SK-N-SH (cell line): ENCODE measurements around the gene HERC5.

Experiments used
- CTCF ChIP-seq: fragments of 200-600 bp; sonication (generic); IDR thresholded peaks from 2 replicates; pipeline ENCODE4 v1.6.1; 2017; ENCODE audit warnings: antibody characterized with exemption, mild to moderate bottlenecking, moderate library complexity
- ELF1 ChIP-seq: IDR thresholded peaks from 2 replicates; pipeline ENCODE4 v1.4.0; 2012
- EP300 ChIP-seq, 2 experiments: IDR thresholded peaks; 2 replicates each; pipeline versions ENCODE4 v1.4.0 to v1.6.1; 2012; ENCODE audit warnings: borderline replicate concordance in 1 of 2, low read depth in 1 of 2, low read length in 1 of 2
- GABPA ChIP-seq: IDR thresholded peaks from 2 replicates; pipeline ENCODE4 v1.4.0; 2012; ENCODE audit warnings: low read depth, mild to moderate bottlenecking
- MAX ChIP-seq: IDR thresholded peaks from 2 replicates; pipeline ENCODE4 v1.4.0; 2012; ENCODE audit warnings: low read depth
- MXI1 ChIP-seq: IDR thresholded peaks from 2 replicates; pipeline ENCODE4 v1.6.1; 2012; ENCODE audit warnings: mild to moderate bottlenecking, low read depth, low read length, improper control_type of control experiment
- POLR2AphosphoS5 ChIP-seq: IDR thresholded peaks from 2 replicates; pipeline ENCODE4 v1.6.1; 2012; ENCODE audit warnings: low read depth, low read length
- REST ChIP-seq: IDR thresholded peaks from 2 replicates; pipeline ENCODE4 v1.6.1; 2012; ENCODE audit warnings: mild to moderate bottlenecking, low read depth, low read length, moderate library complexity
- RFX5 ChIP-seq: IDR thresholded peaks from 2 replicates; pipeline ENCODE4 v1.6.1; 2012; ENCODE audit warnings: mild to moderate bottlenecking, improper control_type of control experiment, low read length
- SMC3 ChIP-seq: IDR thresholded peaks from 2 replicates; pipeline ENCODE4 v1.6.1; 2012; ENCODE audit warnings: low read depth, low read length, improper control_type of control experiment
- TEAD4 ChIP-seq: IDR thresholded peaks from 2 replicates; pipeline ENCODE4 v1.4.0; 2012; ENCODE audit warnings: mild to moderate bottlenecking, borderline replicate concordance; ENCODE audit not compliant: insufficient read depth
- USF2 ChIP-seq: fragments of 150-350 bp; IDR thresholded peaks from 2 replicates; pipeline ENCODE4 v1.6.1; 2017; ENCODE audit warnings: antibody characterized with exemption, low read length, low read depth, borderline replicate concordance

- no peak for TF ChIP-seq ELF1
- no peak for TF ChIP-seq MXI1
- TF ChIP-seq TEAD4 = no peak
- no peak for TF ChIP-seq CTCF
- no peak for TF ChIP-seq REST
- TF ChIP-seq MAX = no peak
- TF ChIP-seq USF2 = no peak
- no peak for TF ChIP-seq EP300 (IDR thresholded peaks at IDR 0.05; ENCODE audit: borderline replicate concordance in 1 of 2, low read depth in 1 of 2, low read length in 1 of 2)
- no peak for TF ChIP-seq RFX5
- TF ChIP-seq POLR2AphosphoS5 = no peak
- TF ChIP-seq SMC3 = no peak
- TF ChIP-seq GABPA = no peak
Observed at GRCh38 chr4:88489100-88489761, 32.3 kb downstream of the HERC5 start.
